ENCODE results near the gene TMEM209.
"Not testable (repeated sequence)": the region's sequence is repeated elsewhere in the genome, so short reads cannot be mapped to it uniquely, and the experiment has no call there.

TMEM209 gene

GRCh38 chr7:130227883-130228575 is 22.8 kb upstream of the TMEM209 start:
- no peak for DNase-seq
- Histone ChIP-seq H3K4me3 (ENCODE audit: low read depth, low read length) (no peak overlapping the region), H3K27me3 (no peaks in the 10 kb centered on the region), H3K9me3 (no peaks in the 10 kb centered on the region; the same call in 1 of the 2 replicates), H3K36me3 (no peaks in the 10 kb centered on the region), H3K4me1 (no peaks in the 10 kb centered on the region)
- TF ChIP-seq CTCF (IDR thresholded peaks at IDR 0.05; ENCODE audit: low read depth, low read length): no peak

- TF ChIP-seq CTCF (IDR thresholded peaks at IDR 0.05; ENCODE audit: low read depth, low read length): no peak
- no peak for DNase-seq
- no peaks in the 10 kb centered on the region for H3K4me1 ChIP-seq
- H3K4me3 ChIP-seq (ENCODE audit: low read depth, low read length): no peak overlapping the region
- H3K9me3 ChIP-seq: no peaks in the 10 kb centered on the region; the same call in 1 of the 2 replicates
- no peaks in the 10 kb centered on the region for H3K27me3 ChIP-seq
- H3K36me3 ChIP-seq: no peaks in the 10 kb centered on the region
These were observed 21.1 kb upstream of the TMEM209 start for GRCh38 chr7:130226333-130226732.

GRCh38 chr7:130224923-130225322 is 19.7 kb upstream of the TMEM209 start:
- not testable (repeated sequence) for H3K4me3 ChIP-seq (ENCODE audit: low read depth, low read length); H3K27me3 ChIP-seq; H3K4me1 ChIP-seq; H3K9me3 ChIP-seq; DNase-seq; H3K36me3 ChIP-seq

- no peak overlapping the region for H3K4me3 ChIP-seq (ENCODE audit: low read depth, low read length)
- no peak for DNase-seq
- no peak for TF ChIP-seq CTCF (IDR thresholded peaks at IDR 0.05; ENCODE audit: low read depth, low read length)
- no peaks in the 10 kb centered on the region for H3K27me3 ChIP-seq
- no peaks in the 10 kb centered on the region for H3K4me1 ChIP-seq
- no peaks in the 10 kb centered on the region; the same call in 1 of the 2 replicates for H3K9me3 ChIP-seq
- no peaks in the 10 kb centered on the region for H3K36me3 ChIP-seq
These were observed 19.0 kb upstream of the TMEM209 start for GRCh38 chr7:130224210-130224609.

- no peaks in the 10 kb centered on the region for H3K27me3 ChIP-seq
- no peak for TF ChIP-seq CTCF (IDR thresholded peaks at IDR 0.05; ENCODE audit: low read depth, low read length)
These were observed 18.4 kb upstream of the TMEM209 start for GRCh38 chr7:130223646-130224045.

GRCh38 chr7:130221746-130222145 is 16.5 kb upstream of the TMEM209 start:
- Histone ChIP-seq H3K36me3 (no peaks in the 10 kb centered on the region), H3K4me1 (no peaks in the 10 kb centered on the region), H3K4me3 (ENCODE audit: low read depth, low read length) (no peak overlapping the region), H3K9me3 (no peaks in the 10 kb centered on the region), H3K27me3 (no peaks in the 10 kb centered on the region)
- TF ChIP-seq CTCF (IDR thresholded peaks at IDR 0.05; ENCODE audit: low read depth, low read length): no peak
- DNase-seq: no peak

More at GRCh38 chr7:130223646-130224045, 18.4 kb upstream of the TMEM209 start:
- H3K4me3 ChIP-seq (ENCODE audit: low read depth, low read length): no peak overlapping the region
- H3K4me1 ChIP-seq: no peaks in the 10 kb centered on the region
- H3K36me3 ChIP-seq: no peaks in the 10 kb centered on the region
- no peaks in the 10 kb centered on the region; the same call in 1 of the 2 replicates for H3K9me3 ChIP-seq
- DNase-seq: no peak
